Measurements from ENCODE around the gene AQP5. TPM values are rescaled to one million over a fixed set of nuclear protein-coding genes. Genes with fewer than 3 reads are reported as not detected.

The AQP5 gene
- total and polyA plus RNA-seq, 2 donors (not counting 3 experiments of a cell fraction or from before 2014, with no cell fraction given), result 0.95 to 2.3 TPM

DNA sequence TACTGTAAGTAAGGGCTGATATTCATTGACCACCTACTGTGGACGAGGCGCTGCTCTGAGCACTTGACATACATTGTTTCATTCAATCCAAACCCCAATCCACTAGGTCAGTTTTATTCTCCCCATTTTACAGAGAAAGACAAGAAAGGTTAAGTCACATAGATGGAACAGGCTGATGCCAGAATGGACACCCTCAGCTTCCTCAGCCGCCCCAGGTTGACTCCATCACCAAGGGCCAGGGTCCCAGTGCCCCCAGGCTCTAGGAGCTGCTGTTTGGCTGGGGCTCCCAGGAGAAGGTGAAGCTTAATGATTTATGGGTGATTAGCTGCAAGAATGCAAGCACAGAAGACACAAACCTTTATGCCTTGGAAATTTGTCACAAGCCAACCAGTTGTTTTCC is 11.8 kb upstream of the AQP5 start:
- no peak overlapping the region for H3K9ac ChIP-seq (replicated peaks; ENCODE audit: extremely low read depth, insufficient read depth, low read length)
- peaks cover 11% of the 10 kb centered on the region for H3K4me1 ChIP-seq (ENCODE audit: control insufficient read depth, extremely low read depth, insufficient read depth, low read length)
- BruUV-seq (replicated peaks), result no TSS peak
- H2AFZ ChIP-seq (ENCODE audit: low read depth, low read length), result no peak overlapping the region
- no peak overlapping the region for H3K4me3 ChIP-seq (replicated peaks in 1 of 3; ENCODE audit: insufficient read depth in 1 of 3, low read depth in 1 of 3, low read length in 3 of 3)
- no peak overlapping the region for H3K4me2 ChIP-seq (ENCODE audit: insufficient read depth, low read length)
- no peaks in the 10 kb centered on the region for H3K9me1 ChIP-seq (replicated peaks; ENCODE audit: control insufficient read depth, extremely low read depth, insufficient read depth, low read length)
- no peaks in the 10 kb centered on the region for H3K79me2 ChIP-seq (ENCODE audit: control insufficient read depth, insufficient read depth, low read length)
- ChIA-PET POLR2A (no interaction called here), CTCF (interaction anchor here (1.1 to 2.0 kb wide), 2 partner anchors 13 to 17 kb away, joined by 4 to 8 read pairs; partner anchors contain the start of gene AQP5)
- H3K27ac ChIP-seq (ENCODE audit: insufficient read depth, low read depth, low read length), result no peak overlapping the region
- no peaks in the 10 kb centered on the region for H4K20me1 ChIP-seq (replicated peaks; ENCODE audit: control insufficient read depth, extremely low read depth, insufficient read depth, low read length)
- no peaks in the 10 kb centered on the region for H3K9me3 ChIP-seq (replicated peaks; ENCODE audit: control insufficient read depth, insufficient read depth, low read length)
- DNase-seq (ENCODE audit: low read depth, low spot score) (no peak), FAIRE-seq (no peak)
- intact Hi-C loops (cut with micrococcal nuclease) (no loop called here), dilution Hi-C loops (cut with MboI; ENCODE audit: extremely low pct_ligation_motif_present, low sequenced_read_pairs) (loop anchor here (25.0 kb wide), 1 partner anchor 112 kb away; the partner anchor contains the start of gene ASIC1)
- H3K27me3 ChIP-seq (ENCODE audit: control insufficient read depth in 2 of 2, insufficient read depth in 2 of 2, low read length in 2 of 2), result no peaks in the 10 kb centered on the region
- no peak for TF ChIP-seq POLR2A (IDR thresholded peaks at IDR 0.05; ENCODE audit: low read depth, low read length)
- no peak for TF ChIP-seq POLR2AphosphoS5 (IDR thresholded peaks at IDR 0.05; ENCODE audit: insufficient read depth, low read depth, low read length)
- TF ChIP-seq GATA2 (IDR thresholded peaks at IDR 0.05; ENCODE audit: insufficient read depth, insufficient read length, low read depth, low read length), result no peak
- TF ChIP-seq MYC (IDR thresholded peaks at IDR 0.05; ENCODE audit: low read depth, low read length), result no peak
- TF ChIP-seq FOS (IDR thresholded peaks at IDR 0.05; ENCODE audit: borderline replicate concordance, insufficient read depth, low read length), result no peak
- TF ChIP-seq, protein P1, sequence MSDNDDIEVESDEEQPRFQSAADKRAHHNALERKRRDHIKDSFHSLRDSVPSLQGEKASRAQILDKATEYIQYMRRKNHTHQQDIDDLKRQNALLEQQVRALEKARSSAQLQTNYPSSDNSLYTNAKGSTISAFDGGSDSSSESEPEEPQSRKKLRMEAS (IDR thresholded peaks at IDR 0.05; ENCODE audit: insufficient read depth, insufficient read length), result no peak
- no peak for TF ChIP-seq CTCF (IDR thresholded peaks at IDR 0.05; ENCODE audit: extremely low read depth in 1 of 2, insufficient read depth in 1 of 2, low read depth in 1 of 2, low read length in 2 of 2)
- no peak for TF ChIP-seq EZH2 (IDR thresholded peaks at IDR 0.05; ENCODE audit: borderline replicate concordance, low read depth, low read length, severe bottlenecking)
- no peak for TF ChIP-seq JUN (IDR thresholded peaks at IDR 0.05; ENCODE audit: borderline replicate concordance, insufficient read depth, insufficient read length, low read depth)
- no peaks in the 10 kb centered on the region for H3K36me3 ChIP-seq (ENCODE audit: control insufficient read depth in 2 of 2, extremely low read depth in 1 of 2, insufficient read depth in 2 of 2, low read length in 2 of 2)

All from endothelial cell of umbilical vein (primary cell).